Hepatocyte (in vitro differentiated cells): Measurements from ENCODE around the gene RDH5. TPM values are rescaled to one million over a fixed set of nuclear protein-coding genes. Genes with fewer than 3 reads are reported as not detected.

Experiments
- DNase-seq: peaks from one replicate; pipeline ENCODE4 v3.0.0-alpha.2; 2016; ENCODE audit warnings: low spot score
- H2AFZ ChIP-seq: fragments of 200-600 bp; sonication (generic); 2 replicates; pipeline ENCODE4 v1.6.0; 2016; ENCODE audit warnings: antibody characterized with exemption, mild to moderate bottlenecking
- H3K27ac ChIP-seq: fragments of 200-600 bp; sonication (generic); 2 replicates; pipeline ENCODE4 v1.5.1; 2016; ENCODE audit warnings: mild to moderate bottlenecking
- H3K27me3 ChIP-seq: fragments of 200-600 bp; sonication (generic); 2 replicates; pipeline ENCODE4 v1.6.1; 2016
- H3K36me3 ChIP-seq: fragments of 200-600 bp; sonication (generic); replicated peaks from 2 replicates; pipeline ENCODE4 v1.5.1; 2016; ENCODE audit warnings: low read depth; ENCODE audit not compliant: insufficient read depth
- H3K4me1 ChIP-seq: fragments of 200-600 bp; sonication (generic); 2 replicates; pipeline ENCODE4 v1.5.1; 2016; ENCODE audit warnings: mild to moderate bottlenecking, moderate library complexity; ENCODE audit not compliant: insufficient read depth
- H3K4me2 ChIP-seq: fragments of 200-600 bp; sonication (generic); 2 replicates; pipeline ENCODE4 v1.6.0; 2016
- H3K4me3 ChIP-seq: fragments of 200-600 bp; sonication (generic); 2 replicates; pipeline ENCODE4 v1.5.1; 2016; ENCODE audit warnings: mild to moderate bottlenecking
- H3K79me2 ChIP-seq: fragments of 200-600 bp; sonication (generic); 2 replicates; pipeline ENCODE4 v1.6.0; 2017; ENCODE audit warnings: mild to moderate bottlenecking
- H3K9me2 ChIP-seq: fragments of 200-600 bp; sonication (generic); replicated peaks from 2 replicates; pipeline ENCODE4 v1.6.0; 2017; ENCODE audit warnings: mild to moderate bottlenecking; ENCODE audit not compliant: insufficient read depth
- H3K9me3 ChIP-seq: fragments of 200-600 bp; sonication (generic); 2 replicates; pipeline ENCODE4 v1.5.1; 2016; ENCODE audit warnings: low read depth, mild to moderate bottlenecking
- H4K20me1 ChIP-seq: fragments of 200-600 bp; sonication (generic); 2 replicates; pipeline ENCODE4 v1.6.0; 2016; ENCODE audit warnings: mild to moderate bottlenecking; ENCODE audit not compliant: insufficient read depth, poor library complexity, severe bottlenecking
- CTCF ChIP-seq: fragments of 200-600 bp; sonication (generic); IDR thresholded peaks from 2 replicates; pipeline ENCODE4 v1.5.1; 2016; ENCODE audit warnings: antibody characterized with exemption, mild to moderate bottlenecking; ENCODE audit not compliant: poor library complexity
- EZH2 ChIP-seq: fragments of 200-600 bp; sonication (generic); IDR thresholded peaks from 2 replicates; pipeline ENCODE4 v1.6.1; 2016; ENCODE audit warnings: antibody characterized with exemption, mild to moderate bottlenecking, borderline replicate concordance
- EZH2phosphoT487 ChIP-seq: fragments of 200-600 bp; sonication (generic); IDR thresholded peaks from one replicate; pipeline ENCODE4 v1.6.1; 2018; ENCODE audit warnings: antibody characterized with exemption, mild to moderate bottlenecking, low read depth, moderate library complexity; ENCODE audit not compliant: unreplicated experiment, severe bottlenecking
- WGBS: methylation state at CpG from one replicate; pipeline ENCODE4 v1.1.6; 2016; ENCODE audit warnings: low lambda C conversion rate; ENCODE audit errors: missing lambda C conversion rate; 5-methylcytosine and 5-hydroxymethylcytosine counted together
- polyA plus RNA-seq: library from polyadenylated mRNA; unstranded; fragments of >200 nt; fragmentation: Nextera tagmentation; extraction: Ambion mirVana; gene quantifications from 2 replicates; pipeline ENCODE4 v1.2.1, GENCODE V29; 2016
- total RNA-seq: library from RNA; depleted of rRNA; stranded (reverse); fragments of >200 nt; gene quantifications from 2 replicates; pipeline ENCODE4 v1.2.3, GENCODE V29; 2014

RDH5 gene
- total and polyA plus RNA-seq, 2 experiments from 2014 or later, result 36.2 to 43.7 TPM

- Histone ChIP-seq H3K36me3 (no peaks in the 10 kb centered on the region), H4K20me1 (no peaks in the 10 kb centered on the region), H3K9me2 (no peaks in the 10 kb centered on the region), H3K4me2 (peak overlapping the region; percentile 98), H3K9me3 (no peaks in the 10 kb centered on the region), H3K27ac (no peak overlapping the region), H3K79me2 (no peaks in the 10 kb centered on the region), H3K4me1 (no peaks in the 10 kb centered on the region), H3K27me3 (peaks cover 51% of the 10 kb centered on the region), H2AFZ (peak overlapping the region; percentile 76), H3K4me3 (peak overlapping the region; percentile 42)
- DNase-seq, result peak; percentile 56
- no peak for TF ChIP-seq EZH2
- no peak for TF ChIP-seq CTCF
- TF ChIP-seq EZH2phosphoT487, result no peak
- 4% methylated on average over 16 of the region's 22 CpGs for WGBS
Observed at GRCh38 chr12:55707219-55707671, 12.9 kb upstream of the RDH5 start.

- Histone ChIP-seq H3K27me3 (peaks cover 51% of the 10 kb centered on the region), H3K4me2 (peak within 1 kb of the TSS; percentile 98), H4K20me1 (no peaks in the 10 kb centered on the region), H3K9me3 (no peaks in the 10 kb centered on the region), H3K36me3 (no peaks in the 10 kb centered on the region), H3K79me2 (no peaks in the 10 kb centered on the region), H2AFZ (peak within 1 kb of the TSS; percentile 76), H3K4me1 (no peaks in the 10 kb centered on the region), H3K27ac (no peak within 1 kb of the TSS), H3K9me2 (no peaks in the 10 kb centered on the region), H3K4me3 (peak within 1 kb of the TSS; percentile 42)
- WGBS, result 1% methylated on average over 29 of the region's 39 CpGs
- DNase-seq, result peak; percentile 80
- TF ChIP-seq CTCF (no peak), EZH2phosphoT487 (no peak)
Observed at GRCh38 chr12:55707841-55708694, 12.1 kb upstream of the RDH5 start, which contains the start of gene ITGA7. Gene ITGA7, minus strand, starts transcription at chr12:55707904. Its CDS starts 222 bp downstream, at chr12:55707682.

- H3K79me2 ChIP-seq, result no peaks in the 10 kb centered on the region
- no peak overlapping the region for H2AFZ ChIP-seq
- no peaks in the 10 kb centered on the region for H4K20me1 ChIP-seq
- H3K4me1 ChIP-seq, result no peaks in the 10 kb centered on the region
- H3K27ac ChIP-seq, result no peak overlapping the region
- H3K36me3 ChIP-seq, result no peaks in the 10 kb centered on the region
- H3K9me2 ChIP-seq, result no peaks in the 10 kb centered on the region
- no peak for DNase-seq
- WGBS, result 47% methylated on average over 3 of the region's 3 CpGs
- H3K4me2 ChIP-seq, result peak overlapping the region; percentile 98
- no peak overlapping the region for H3K4me3 ChIP-seq
- no peak for TF ChIP-seq EZH2phosphoT487
- no peak for TF ChIP-seq EZH2
- TF ChIP-seq CTCF, result no peak
- H3K9me3 ChIP-seq, result no peaks in the 10 kb centered on the region
- peaks cover 51% of the 10 kb centered on the region for H3K27me3 ChIP-seq
Observed at GRCh38 chr12:55708695-55709233, 11.4 kb upstream of the RDH5 start.
